PC-9 (cell line): ENCODE data around the gene TOM1L2. TPM values are rescaled to one million over a fixed set of nuclear protein-coding genes. Genes with fewer than 3 reads are reported as not detected.
A peak's percentile ranks its signal among the peaks of the same experiment; 100 is the strongest.

Experiments used
- BruUV-seq: library from RNA; stranded (reverse); fragments of 400-500 nt; replicated peaks from 2 replicates; lab custom pipeline; 2021; lab: Mats Ljungman, UMichigan
- CTCF ChIA-PET: fragments of 300-600 bp; sonication (Branson Sonifier 250); formaldehyde crosslinking; loops from one replicate; lab custom pipeline; 2022; ENCODE audit warnings: antibody characterized with exemption; lab: Charles Lee
- POLR2A ChIA-PET: fragments of 300-600 bp; sonication (Branson Sonifier 250); formaldehyde crosslinking; loops from one replicate; lab custom pipeline; 2022; ENCODE audit warnings: antibody characterized with exemption; ENCODE audit not compliant: unreplicated experiment; lab: Charles Lee
- DNase-seq, 2 experiments: peaks; one replicate each; pipeline versions ENCODE4 v3.0.0 to v3.0.0-alpha.2; 2015 to 2022; ENCODE audit warnings: mixed read lengths in 1 of 2
- H2AFZ ChIP-seq: fragments of 200-600 bp; sonication (generic); 2 replicates; pipeline ENCODE4 v1.8.1; 2017; ENCODE audit warnings: antibody characterized with exemption
- H3F3A ChIP-seq: fragments of 200-600 bp; sonication (generic); 2 replicates; pipeline ENCODE4 v1.8.1; 2017; ENCODE audit warnings: antibody characterized with exemption, mild to moderate bottlenecking, low read depth; ENCODE audit not compliant: insufficient read depth
- H3K27ac ChIP-seq: fragments of 200-600 bp; sonication (generic); 2 replicates; pipeline ENCODE4 v1.6.1; 2016; ENCODE audit warnings: mixed run types
- H3K27me3 ChIP-seq: fragments of 200-600 bp; sonication (generic); 2 replicates; pipeline ENCODE4 v1.6.1; 2016; ENCODE audit warnings: low read depth, mixed run types; ENCODE audit not compliant: insufficient read depth
- H3K36me3 ChIP-seq: fragments of 200-600 bp; sonication (generic); 2 replicates; pipeline ENCODE4 v1.6.1; 2016; ENCODE audit warnings: low read depth, mixed run types
- H3K4me1 ChIP-seq: fragments of 200-600 bp; sonication (generic); replicated peaks from 2 replicates; pipeline ENCODE4 v1.6.1; 2016; ENCODE audit warnings: mixed run types; ENCODE audit not compliant: insufficient read depth
- H3K4me2 ChIP-seq: fragments of 200-600 bp; sonication (generic); 2 replicates; pipeline ENCODE4 v1.6.1; 2017; ENCODE audit warnings: mixed run types
- H3K4me3 ChIP-seq: fragments of 200-600 bp; sonication (generic); 2 replicates; pipeline ENCODE4 v1.6.1; 2016; ENCODE audit warnings: mixed run types
- H3K79me2 ChIP-seq: fragments of 200-600 bp; sonication (generic); 2 replicates; pipeline ENCODE4 v1.6.1; 2017; ENCODE audit warnings: low read depth, mixed run types
- H3K9me2 ChIP-seq: fragments of 200-600 bp; sonication (generic); 2 replicates; pipeline ENCODE4 v1.8.1; 2017; ENCODE audit warnings: mild to moderate bottlenecking; ENCODE audit not compliant: insufficient read depth
- H3K9me3 ChIP-seq: fragments of 200-600 bp; sonication (generic); 2 replicates; pipeline ENCODE4 v1.8.1; 2016; ENCODE audit warnings: low read depth; ENCODE audit not compliant: insufficient read depth
- H4K20me1 ChIP-seq: fragments of 200-600 bp; sonication (generic); 2 replicates; pipeline ENCODE4 v1.8.1; 2017; ENCODE audit not compliant: insufficient read depth
- CTCF ChIP-seq: fragments of 200-600 bp; sonication (generic); conservative IDR thresholded peaks from 2 replicates; pipeline ENCODE4 v1.6.1; 2017; ENCODE audit warnings: mixed run types, antibody characterized with exemption, mild to moderate bottlenecking, moderate library complexity
- EZH2 ChIP-seq: fragments of 200-600 bp; sonication (generic); IDR thresholded peaks from 2 replicates; pipeline ENCODE4 v1.8.0; 2017; ENCODE audit warnings: antibody characterized with exemption, low read depth
- intact Hi-C: fragments of 100-400 bp; cut with micrococcal nuclease; formaldehyde crosslinking; loops from one replicate; pipeline ENCODE4 v1.10.0; 2022; ENCODE audit not compliant: unreplicated experiment
- total RNA-seq: library from RNA; stranded (reverse); gene quantifications from 2 replicates; pipeline ENCODE4 v1.2.3, GENCODE V29; 2021

The TOM1L2 gene
- total RNA-seq, 1 experiment from 2014 or later, result 68.5 TPM

GRCh38 chr17:17832032-17832363 is 140.2 kb downstream of the TOM1L2 start:
- ChIA-PET CTCF (no interaction called here), POLR2A (interaction anchor here (0.6 kb wide), 1 partner anchor 9 kb away, joined by 4 read pairs; no protein-coding TSS in a partner anchor)
- Histone ChIP-seq H3K4me1 (peaks cover 65% of the 10 kb centered on the region), H4K20me1 (peaks cover 83% of the 10 kb centered on the region), H3K27me3 (no peaks in the 10 kb centered on the region), H3F3A (peaks cover 58% of the 10 kb centered on the region), H3K36me3 (peaks cover 35% of the 10 kb centered on the region), H3K4me2 (0 out of 2 replicates have a peak overlapping the region, but pooled peaks have one; percentile 5), H2AFZ (no peak overlapping the region), H3K79me2 (peaks cover 96% of the 10 kb centered on the region), H3K4me3 (no peak overlapping the region), H3K27ac (no peak overlapping the region), H3K9me3 (no peaks in the 10 kb centered on the region), H3K9me2 (no peaks in the 10 kb centered on the region)
- DNase-seq, result no peak
- intact Hi-C loops, result no loop called here
- no TSS peak for BruUV-seq
- TF ChIP-seq CTCF, result no peak
- no peak for TF ChIP-seq EZH2

DNA sequence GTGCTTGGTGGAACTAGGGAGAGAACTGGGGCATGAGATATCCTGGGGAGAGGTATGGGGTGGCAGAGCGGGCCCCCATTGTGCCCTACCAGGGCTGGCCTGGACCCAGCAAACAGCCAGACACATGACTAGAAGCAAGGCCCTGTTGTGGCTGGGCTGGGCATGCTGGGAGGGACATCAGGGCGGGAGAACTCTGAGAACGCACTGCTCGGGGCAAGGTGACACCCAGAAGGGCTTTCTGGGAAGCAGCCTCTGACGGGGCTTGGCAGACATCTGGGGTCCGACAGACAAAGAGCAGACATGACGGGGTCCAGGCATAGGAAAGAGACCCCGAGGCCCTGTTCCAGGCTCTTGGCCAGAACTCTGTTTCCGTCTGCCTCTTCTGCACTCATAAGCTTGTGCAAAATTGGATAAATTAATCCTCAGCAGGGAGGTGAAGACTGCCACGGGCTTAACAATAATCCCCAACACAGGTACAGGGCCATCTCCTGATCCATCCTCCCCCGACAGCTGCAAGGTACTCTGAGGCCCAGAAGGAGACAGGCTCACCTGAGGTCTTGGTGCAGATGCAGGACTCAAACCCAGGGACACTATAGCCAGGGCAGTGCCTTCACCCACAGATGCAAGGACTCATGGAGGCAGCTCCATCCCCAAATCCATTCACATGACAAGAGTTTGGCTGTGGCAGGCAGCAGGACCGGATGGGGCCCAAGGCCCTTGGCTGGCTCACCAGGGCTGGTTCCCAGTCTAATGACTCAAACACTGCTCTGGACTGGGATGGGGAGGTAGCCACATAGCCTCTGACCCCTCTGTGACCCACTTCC is 140.8 kb downstream of the TOM1L2 start:
- Histone ChIP-seq H3F3A (peaks cover 62% of the 10 kb centered on the region), H2AFZ (no peak overlapping the region), H3K4me1 (peaks cover 71% of the 10 kb centered on the region), H3K79me2 (peaks cover 97% of the 10 kb centered on the region), H3K27me3 (no peaks in the 10 kb centered on the region), H3K4me2 (peak overlapping the region; percentile 18; the same call in 1 of the 2 replicates), H3K4me3 (no peak overlapping the region), H4K20me1 (peaks cover 87% of the 10 kb centered on the region), H3K9me3 (no peaks in the 10 kb centered on the region), H3K36me3 (peaks cover 35% of the 10 kb centered on the region), H3K27ac (0 out of 2 replicates have a peak overlapping the region, but pooled peaks have one; percentile 14), H3K9me2 (no peaks in the 10 kb centered on the region)
- BruUV-seq, result no TSS peak
- TF ChIP-seq CTCF, result no peak
- TF ChIP-seq EZH2, result no peak
- intact Hi-C loops, result no loop called here
- CTCF ChIA-PET, result no interaction called here
- POLR2A ChIA-PET, result interaction anchor here (0.6 kb wide), 1 partner anchor 9 kb away, joined by 4 read pairs; no protein-coding TSS in a partner anchor
- no peak for DNase-seq

DNA sequence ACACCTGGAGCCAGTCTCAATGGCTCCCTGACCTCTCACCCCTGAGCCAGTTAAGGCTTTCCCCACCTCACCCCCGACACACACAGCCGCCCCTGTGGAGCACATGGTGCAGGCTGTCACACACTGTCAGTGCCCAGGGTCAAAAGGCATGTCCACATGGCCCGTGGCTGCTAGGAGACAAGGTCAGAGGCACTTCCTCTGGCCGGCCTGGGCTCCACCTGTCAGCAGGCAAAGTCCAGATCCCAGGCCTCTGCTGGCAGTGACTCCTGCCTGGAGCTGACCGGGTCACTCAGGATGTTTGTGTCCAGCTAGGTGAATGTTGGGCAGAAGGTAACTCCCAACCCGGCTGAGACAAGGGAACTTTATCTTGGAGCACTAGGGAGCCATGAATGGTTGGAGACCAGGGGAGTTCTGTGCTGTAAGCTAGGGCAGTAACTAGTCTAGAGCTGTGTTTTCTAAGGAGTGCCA is 141.4 kb downstream of the TOM1L2 start:
- H3K9me3 ChIP-seq, result no peaks in the 10 kb centered on the region
- peaks cover 68% of the 10 kb centered on the region for H3F3A ChIP-seq
- intact Hi-C loops, result no loop called here
- H3K36me3 ChIP-seq, result peaks cover 35% of the 10 kb centered on the region
- H3K27ac ChIP-seq, result 0 out of 2 replicates have a peak overlapping the region, but pooled peaks have one; percentile 14
- peaks cover 86% of the 10 kb centered on the region for H4K20me1 ChIP-seq
- ChIA-PET CTCF (interaction anchor here (0.6 kb wide), 1 partner anchor 102 kb away, joined by 5 read pairs; no protein-coding TSS in a partner anchor), POLR2A (no interaction called here)
- no peak overlapping the region for H3K4me3 ChIP-seq
- TF ChIP-seq EZH2 (no peak), CTCF (no peak)
- H3K4me2 ChIP-seq, result peak overlapping the region; percentile 18; the same call in 1 of the 2 replicates
- H2AFZ ChIP-seq, result no peak overlapping the region
- no peak for DNase-seq
- BruUV-seq, result no TSS peak
- H3K79me2 ChIP-seq, result peaks cover 94% of the 10 kb centered on the region
- H3K27me3 ChIP-seq, result no peaks in the 10 kb centered on the region
- peaks cover 77% of the 10 kb centered on the region for H3K4me1 ChIP-seq
- no peaks in the 10 kb centered on the region for H3K9me2 ChIP-seq
